Measurements from ENCODE around the gene NPRL2.
A peak's percentile ranks its signal among the peaks of the same experiment; 100 is the strongest.

The NPRL2 gene

DNA sequence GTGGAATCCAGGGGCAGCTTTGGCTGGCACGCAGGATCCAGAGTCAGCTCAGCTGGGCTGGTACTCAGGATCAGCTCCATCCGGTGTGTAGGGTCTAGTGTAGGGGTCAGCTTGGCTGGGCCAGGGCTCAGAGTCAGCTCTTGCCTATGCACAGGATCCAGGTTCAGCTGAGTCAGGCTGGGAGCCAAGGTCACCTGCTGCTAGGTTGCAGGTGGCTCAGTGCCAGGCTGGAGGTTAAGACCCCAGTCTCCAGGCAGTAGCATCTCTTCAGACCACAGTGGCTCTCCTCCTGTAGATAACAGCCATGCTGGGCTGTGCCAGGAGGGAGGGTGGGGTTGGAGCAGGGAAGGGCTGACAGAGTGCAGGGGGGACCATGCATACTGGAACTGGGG, 53.2 kb downstream of the NPRL2 start:
- intact Hi-C loops (cut with DNase I), result no loop called here
- DNase-seq, result peak in 1 of 10 donors; percentile 40
